SU-DHL-6 (cell line): ENCODE measurements around the gene TMEM245.

Source experiments
- H2AFZ ChIP-seq: fragments of 200-600 bp; sonication (generic); 2 replicates; pipeline ENCODE4 v1.6.1; 2014; ENCODE audit warnings: low read depth, mild to moderate bottlenecking, moderate library complexity, mixed read lengths, antibody characterized with exemption, low read length; ENCODE audit not compliant: severe bottlenecking
- H3F3A ChIP-seq: fragments of 200-600 bp; shearing (Covaris generic); 2 replicates; pipeline ENCODE4 v1.6.0; 2016; ENCODE audit warnings: antibody characterized with exemption, mild to moderate bottlenecking; ENCODE audit not compliant: insufficient read depth
- H3K27ac ChIP-seq: fragments of 200-600 bp; sonication (generic); 2 replicates; pipeline ENCODE4 v1.5.1; 2016; ENCODE audit warnings: low read depth, mild to moderate bottlenecking, low read length, moderate library complexity, mixed read lengths
- H3K27me3 ChIP-seq: fragments of 200-600 bp; sonication (generic), shearing (Covaris generic); 2 replicates; pipeline ENCODE4 v1.6.0; 2014; ENCODE audit warnings: mild to moderate bottlenecking, low read length
- H3K36me3 ChIP-seq: fragments of 200-600 bp; sonication (generic); 2 replicates; pipeline ENCODE4 v1.6.1; 2014; ENCODE audit warnings: mild to moderate bottlenecking, low read length, mixed read lengths
- H3K4me2 ChIP-seq: fragments of 300-600, 200-600 bp; shearing (Covaris generic), sonication (generic); 2 replicates; pipeline ENCODE4 v1.6.0; 2014; ENCODE audit warnings: low read length, low read depth, mild to moderate bottlenecking; ENCODE audit not compliant: poor library complexity, severe bottlenecking
- H3K4me3 ChIP-seq: fragments of 200-600 bp; sonication (generic); 2 replicates; pipeline ENCODE4 v1.5.1; 2014; ENCODE audit warnings: antibody characterized with exemption, low read length, mild to moderate bottlenecking, mixed read lengths; ENCODE audit not compliant: insufficient read depth, poor library complexity, severe bottlenecking
- H3K79me2 ChIP-seq: fragments of 200-600 bp; sonication (generic); 2 replicates; pipeline ENCODE4 v1.6.1; 2014; ENCODE audit warnings: mild to moderate bottlenecking, low read length, moderate library complexity; ENCODE audit not compliant: insufficient read depth
- H3K9ac ChIP-seq: fragments of 200-600 bp; sonication (generic); 2 replicates; pipeline ENCODE4 v1.7.0; 2014; ENCODE audit warnings: mild to moderate bottlenecking, low read length
- H3K9me2 ChIP-seq: fragments of 200-600 bp; sonication (generic); replicated peaks from 2 replicates; pipeline ENCODE4 v1.6.1; 2014; ENCODE audit warnings: low read length; ENCODE audit not compliant: insufficient read depth
- H3K9me3 ChIP-seq: fragments of 200-600 bp; sonication (generic); 2 replicates; pipeline ENCODE4 v1.6.1; 2014; ENCODE audit warnings: low read length, mixed read lengths; ENCODE audit not compliant: insufficient read depth
- H4K20me1 ChIP-seq: fragments of 200-600 bp; sonication (generic); 2 replicates; pipeline ENCODE4 v1.6.1; 2014; ENCODE audit warnings: low read depth, mild to moderate bottlenecking, antibody characterized with exemption, low read length, moderate library complexity, mixed read lengths
- CTCF ChIP-seq: fragments of 200-600 bp; sonication (generic); IDR thresholded peaks from one replicate; pipeline ENCODE4 v1.5.1; 2017; ENCODE audit warnings: antibody characterized with exemption, mild to moderate bottlenecking, low read length, moderate library complexity; ENCODE audit not compliant: insufficient read depth, poor library complexity, severe bottlenecking
- EZH2phosphoT487 ChIP-seq: fragments of 200-600 bp; sonication (generic), shearing (Covaris generic); conservative IDR thresholded peaks from 2 replicates; pipeline ENCODE4 v1.6.1; 2018; ENCODE audit warnings: mild to moderate bottlenecking, antibody characterized with exemption, low read length, moderate library complexity, mixed read lengths

TMEM245 gene

GRCh38 chr9:109043578-109043977 is 76.2 kb downstream of the TMEM245 start:
- Histone ChIP-seq H3K9me2 (no peaks in the 10 kb centered on the region), H3K27ac (no peak overlapping the region), H3K9me3 (no peaks in the 10 kb centered on the region), H3K79me2 (0 out of 2 replicates have a peak, but pooled peaks cover 3% of the 10 kb centered on the region), H3K4me2 (no peak overlapping the region), H3K36me3 (peaks cover 34% of the 10 kb centered on the region), H3F3A (no peaks in the 10 kb centered on the region), H3K9ac (no peak overlapping the region), H3K4me3 (no peak overlapping the region), H4K20me1 (no peaks in the 10 kb centered on the region), H2AFZ (no peak overlapping the region), H3K27me3 (no peaks in the 10 kb centered on the region)
- TF ChIP-seq CTCF (no peak), EZH2phosphoT487 (no peak)

GRCh38 chr9:109040571-109040970 is 79.2 kb downstream of the TMEM245 start:
- no peaks in the 10 kb centered on the region for H3K27me3 ChIP-seq
- no peak overlapping the region for H3K4me3 ChIP-seq
- H3K79me2 ChIP-seq: no peaks in the 10 kb centered on the region
- H4K20me1 ChIP-seq: no peaks in the 10 kb centered on the region
- TF ChIP-seq EZH2phosphoT487 (no peak), CTCF (no peak)
- no peak overlapping the region for H3K4me2 ChIP-seq
- no peaks in the 10 kb centered on the region for H3F3A ChIP-seq
- H3K27ac ChIP-seq: no peak overlapping the region
- H3K36me3 ChIP-seq: peaks cover 18% of the 10 kb centered on the region; the same call in 1 of the 2 replicates
- no peak overlapping the region for H2AFZ ChIP-seq
- H3K9ac ChIP-seq: no peak overlapping the region
- H3K9me3 ChIP-seq: no peaks in the 10 kb centered on the region
- H3K9me2 ChIP-seq: no peaks in the 10 kb centered on the region

GRCh38 chr9:109039539-109039938 is 80.2 kb downstream of the TMEM245 start:
- no peaks in the 10 kb centered on the region for H3F3A ChIP-seq
- no peaks in the 10 kb centered on the region for H4K20me1 ChIP-seq
- no peak overlapping the region for H3K27ac ChIP-seq
- H3K79me2 ChIP-seq: no peaks in the 10 kb centered on the region
- H3K9ac ChIP-seq: no peak overlapping the region
- H3K4me3 ChIP-seq: no peak overlapping the region
- no peaks in the 10 kb centered on the region for H3K27me3 ChIP-seq
- no peak overlapping the region for H2AFZ ChIP-seq
- H3K36me3 ChIP-seq: peaks cover 23% of the 10 kb centered on the region; the same call in 1 of the 2 replicates
- no peak overlapping the region for H3K4me2 ChIP-seq
- H3K9me3 ChIP-seq: no peaks in the 10 kb centered on the region
- TF ChIP-seq EZH2phosphoT487: no peak
- no peak for TF ChIP-seq CTCF
- no peaks in the 10 kb centered on the region for H3K9me2 ChIP-seq
